Endothelial cell (in vitro differentiated cells): Measurements from ENCODE around the gene SIPA1. TPM values are rescaled to one million over a fixed set of nuclear protein-coding genes. Genes with fewer than 3 reads are reported as not detected.
A peak's percentile ranks its signal among the peaks of the same experiment; 100 is the strongest.
"Not testable (repeated sequence)": the region's sequence is repeated elsewhere in the genome, so short reads cannot be mapped to it uniquely, and the experiment has no call there.

Source experiments
- DNase-seq: peaks from one replicate; pipeline ENCODE4 v3.0.0; 2021; ENCODE audit warnings: low spot score
- H3K27ac Mint-ChIP-seq: one replicate; pipeline ENCODE4 v1.8.0; 2021; ENCODE audit warnings: mixed read lengths, inconsistent platforms; ENCODE audit not compliant: unreplicated experiment
- H3K27me3 Mint-ChIP-seq: one replicate; pipeline ENCODE4 v1.8.0; 2021; ENCODE audit warnings: mild to moderate bottlenecking, moderate library complexity, mixed read lengths, inconsistent platforms; ENCODE audit not compliant: unreplicated experiment
- H3K36me3 Mint-ChIP-seq: one replicate; pipeline ENCODE4 v1.8.0; 2021; ENCODE audit warnings: mild to moderate bottlenecking, low read depth, mixed read lengths, inconsistent platforms; ENCODE audit not compliant: unreplicated experiment
- H3K4me1 Mint-ChIP-seq: one replicate; pipeline ENCODE4 v1.8.0; 2021; ENCODE audit warnings: mild to moderate bottlenecking, mixed read lengths, inconsistent platforms; ENCODE audit not compliant: unreplicated experiment
- H3K4me3 Mint-ChIP-seq: one replicate; pipeline ENCODE4 v1.8.0; 2021; ENCODE audit warnings: mild to moderate bottlenecking, mixed read lengths, inconsistent platforms; ENCODE audit not compliant: unreplicated experiment
- H3K9me3 Mint-ChIP-seq: one replicate; pipeline ENCODE4 v1.8.0; 2021; ENCODE audit warnings: mixed read lengths, inconsistent platforms; ENCODE audit not compliant: unreplicated experiment
- total RNA-seq: library from RNA; stranded (reverse); fragmentation: NEBNext Ultra II Directional; extraction: Animal tissue kit (Norgen Biotek cat#: 25700); gene quantifications from one replicate; pipeline ENCODE4 v1.2.1, GENCODE V29; 2021; ENCODE audit not compliant: unreplicated experiment
- TF ChIP-seq, protein P1 (sequence below): fragments of 200-600 bp; sonication (generic); IDR thresholded peaks from one replicate; pipeline ENCODE4 v1.5.0; 2021; ENCODE audit warnings: antibody characterized with exemption; ENCODE audit not compliant: unreplicated experiment

The SIPA1 gene
- total RNA-seq, 1 donor from 2014 or later, result 267 TPM

DNA sequence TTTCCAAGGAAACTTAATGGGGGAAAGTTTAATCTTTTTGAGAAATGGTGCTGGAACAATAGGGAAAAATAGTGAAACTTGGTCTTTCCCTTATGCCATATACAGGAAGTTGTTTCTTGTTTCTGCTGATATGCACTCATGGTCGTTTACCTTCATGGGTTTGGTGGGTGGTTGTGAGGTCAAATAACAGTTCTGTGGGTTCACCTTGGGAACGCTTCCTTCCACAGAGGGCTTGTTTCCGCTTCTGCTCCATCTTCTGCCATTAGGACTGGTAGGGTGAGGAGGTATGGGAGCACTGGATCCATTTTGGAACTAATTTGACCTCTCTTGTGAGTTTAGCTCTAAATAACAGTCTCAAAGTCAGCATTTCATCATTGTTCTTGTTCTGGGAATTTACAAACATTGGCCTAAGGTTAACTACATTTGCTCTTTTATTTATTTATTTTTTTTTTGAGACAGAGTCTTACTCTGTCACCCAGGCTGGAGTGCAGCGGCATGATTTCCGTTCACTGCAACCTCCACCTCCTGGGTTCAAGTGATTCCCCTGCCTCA lies 42.4 kb downstream of the SIPA1 start:
- Mint-ChIP-seq H3K27me3 (no peaks in the 10 kb centered on the region), H3K9me3 (no peaks in the 10 kb centered on the region), H3K27ac (no peak overlapping the region), H3K4me3 (no peak overlapping the region), H3K4me1 (no peaks in the 10 kb centered on the region), H3K36me3 (no peaks in the 10 kb centered on the region)
- no peak for DNase-seq
- TF ChIP-seq, protein P1, sequence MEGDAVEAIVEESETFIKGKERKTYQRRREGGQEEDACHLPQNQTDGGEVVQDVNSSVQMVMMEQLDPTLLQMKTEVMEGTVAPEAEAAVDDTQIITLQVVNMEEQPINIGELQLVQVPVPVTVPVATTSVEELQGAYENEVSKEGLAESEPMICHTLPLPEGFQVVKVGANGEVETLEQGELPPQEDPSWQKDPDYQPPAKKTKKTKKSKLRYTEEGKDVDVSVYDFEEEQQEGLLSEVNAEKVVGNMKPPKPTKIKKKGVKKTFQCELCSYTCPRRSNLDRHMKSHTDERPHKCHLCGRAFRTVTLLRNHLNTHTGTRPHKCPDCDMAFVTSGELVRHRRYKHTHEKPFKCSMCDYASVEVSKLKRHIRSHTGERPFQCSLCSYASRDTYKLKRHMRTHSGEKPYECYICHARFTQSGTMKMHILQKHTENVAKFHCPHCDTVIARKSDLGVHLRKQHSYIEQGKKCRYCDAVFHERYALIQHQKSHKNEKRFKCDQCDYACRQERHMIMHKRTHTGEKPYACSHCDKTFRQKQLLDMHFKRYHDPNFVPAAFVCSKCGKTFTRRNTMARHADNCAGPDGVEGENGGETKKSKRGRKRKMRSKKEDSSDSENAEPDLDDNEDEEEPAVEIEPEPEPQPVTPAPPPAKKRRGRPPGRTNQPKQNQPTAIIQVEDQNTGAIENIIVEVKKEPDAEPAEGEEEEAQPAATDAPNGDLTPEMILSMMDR, result no peak

DNA sequence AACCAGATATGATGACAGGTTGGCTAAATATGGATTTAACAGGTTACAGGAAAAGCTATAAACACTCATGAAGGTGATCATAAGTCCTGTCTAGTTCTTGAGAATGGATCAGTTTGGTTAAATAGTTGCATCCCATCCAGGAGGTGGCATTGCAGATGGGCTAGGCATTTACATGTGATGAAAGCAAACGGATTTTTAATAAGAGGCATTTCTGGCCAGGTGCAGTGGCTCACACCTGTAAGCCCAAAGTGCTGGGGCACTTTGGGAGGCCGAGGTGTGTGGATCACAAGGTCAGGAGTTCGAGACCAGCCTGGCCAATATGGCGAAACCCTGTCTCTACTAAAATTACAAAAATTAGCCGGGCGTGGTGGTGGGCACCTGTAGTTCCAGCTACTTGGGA lies 45.6 kb downstream of the SIPA1 start:
- H3K27me3 Mint-ChIP-seq, H3K9me3 Mint-ChIP-seq, DNase-seq, H3K27ac Mint-ChIP-seq, H3K4me3 Mint-ChIP-seq, H3K4me1 Mint-ChIP-seq, H3K36me3 Mint-ChIP-seq: not testable (repeated sequence)

DNA sequence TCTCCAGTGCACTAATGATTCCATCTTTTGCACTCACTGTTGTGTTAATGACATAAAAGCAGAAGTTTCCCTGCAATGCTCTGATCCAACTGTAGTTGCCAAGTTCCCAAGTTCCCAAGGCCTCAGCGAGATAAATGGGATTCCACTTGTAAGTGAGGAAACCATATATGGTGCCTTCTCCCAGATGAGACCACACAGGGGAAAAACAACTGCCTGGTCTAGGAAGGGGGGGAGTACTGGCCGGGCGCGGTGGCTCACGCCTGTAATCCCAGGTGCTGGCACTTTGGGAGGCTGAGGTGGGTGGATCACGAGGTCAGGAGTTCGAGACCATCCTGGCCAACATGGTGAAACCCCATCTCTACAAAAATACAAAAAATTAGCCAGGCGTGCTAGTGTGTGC lies 48.1 kb downstream of the SIPA1 start:
- Mint-ChIP-seq H3K9me3 (no peaks in the 10 kb centered on the region), H3K27ac (no peak overlapping the region), H3K27me3 (no peaks in the 10 kb centered on the region), H3K4me3 (no peak overlapping the region), H3K4me1 (no peaks in the 10 kb centered on the region), H3K36me3 (no peaks in the 10 kb centered on the region)
- no peak for DNase-seq
- TF ChIP-seq, protein P1, result no peak

DNA sequence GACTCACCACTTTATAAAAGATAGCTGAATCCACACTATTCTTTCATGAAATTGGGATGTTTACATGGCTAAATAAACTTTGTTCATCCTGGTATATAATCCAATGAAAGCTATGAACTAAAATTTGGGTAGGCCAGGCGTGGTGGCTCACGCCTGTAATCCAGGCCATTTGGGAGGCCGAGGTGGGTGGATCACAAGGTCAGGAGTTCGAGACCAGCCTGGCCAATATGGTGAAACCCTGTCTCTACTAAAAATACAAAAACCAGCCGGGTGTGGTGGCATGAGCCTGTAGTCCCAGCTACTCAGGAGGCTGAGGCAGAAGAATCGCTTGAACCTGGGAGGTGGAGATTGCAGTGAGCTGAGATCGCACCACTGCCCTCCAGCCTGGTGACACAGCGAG lies 53.9 kb downstream of the SIPA1 start:
- not testable (repeated sequence) for H3K4me1 Mint-ChIP-seq, H3K9me3 Mint-ChIP-seq, DNase-seq, H3K27me3 Mint-ChIP-seq, H3K4me3 Mint-ChIP-seq, H3K27ac Mint-ChIP-seq, H3K36me3 Mint-ChIP-seq

DNA sequence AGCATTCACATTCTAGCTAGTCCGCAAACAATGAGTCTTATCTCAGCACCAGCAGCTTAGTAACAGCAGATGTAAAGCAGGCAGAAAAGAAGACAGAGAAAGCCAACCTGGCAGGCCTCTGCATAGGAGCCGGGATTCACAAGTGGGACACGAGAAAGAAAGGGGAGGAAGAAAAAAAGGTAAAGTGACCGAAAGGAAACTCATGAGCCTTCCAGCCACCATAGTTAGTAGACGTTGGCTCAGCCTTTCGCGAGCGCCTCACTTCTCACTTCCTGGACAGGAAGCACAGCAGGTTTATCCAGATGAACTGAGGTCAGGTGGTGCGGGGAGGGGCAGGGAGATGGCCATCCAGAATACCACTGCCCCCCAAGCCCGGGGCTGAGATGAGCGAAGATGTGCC lies 54.5 kb downstream of the SIPA1 start:
- no peaks in the 10 kb centered on the region for H3K36me3 Mint-ChIP-seq

More for the DNA sequence above, 54.5 kb downstream of the SIPA1 start:
- TF ChIP-seq, protein P1, result no peak
- peak overlapping the region; percentile 33 for H3K27ac Mint-ChIP-seq
- no peak for DNase-seq
- peak overlapping the region; percentile 24 for H3K4me3 Mint-ChIP-seq
- peaks cover 2% of the 10 kb centered on the region for H3K27me3 Mint-ChIP-seq
- H3K9me3 Mint-ChIP-seq, result no peaks in the 10 kb centered on the region
- H3K4me1 Mint-ChIP-seq, result peaks cover 10% of the 10 kb centered on the region
